DMS79 (cell line): ENCODE results near the gene STAP2.

Experiments
- DNase-seq: peaks from one replicate; lab custom pipeline; 2025; lab: John Stamatoyannopoulos, UW

STAP2 gene

DNA sequence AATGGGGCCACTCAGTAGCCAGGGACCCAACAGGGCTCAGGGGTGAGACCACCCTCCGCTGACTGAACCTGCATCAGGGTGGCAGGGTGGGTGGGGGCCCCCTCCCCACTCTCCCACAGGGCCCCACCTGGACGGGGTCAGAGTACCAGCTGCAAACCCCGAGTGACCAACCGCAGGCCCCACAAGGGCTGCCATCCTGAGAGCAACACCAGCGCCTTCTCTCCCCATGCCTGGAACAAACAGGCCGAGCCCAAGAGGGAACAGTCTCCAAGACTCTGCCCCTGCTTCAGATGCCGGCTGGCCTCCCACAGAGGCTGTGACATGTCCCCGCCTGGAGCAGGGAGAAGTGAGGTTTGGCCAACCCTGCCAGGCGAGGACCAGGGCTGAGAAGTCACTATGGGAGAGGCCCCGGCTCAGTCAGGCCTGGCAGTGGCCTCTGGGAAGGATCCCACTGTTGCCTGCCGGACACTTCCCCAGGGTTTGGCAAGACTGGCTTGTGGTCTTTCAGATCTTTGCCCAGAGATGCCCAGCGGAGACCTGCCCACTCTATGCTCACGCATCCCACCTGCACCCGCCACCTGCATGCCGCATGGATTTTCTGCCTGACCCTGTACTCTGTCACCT is 31.9 kb upstream of the STAP2 start:
- no peak for DNase-seq

DNA sequence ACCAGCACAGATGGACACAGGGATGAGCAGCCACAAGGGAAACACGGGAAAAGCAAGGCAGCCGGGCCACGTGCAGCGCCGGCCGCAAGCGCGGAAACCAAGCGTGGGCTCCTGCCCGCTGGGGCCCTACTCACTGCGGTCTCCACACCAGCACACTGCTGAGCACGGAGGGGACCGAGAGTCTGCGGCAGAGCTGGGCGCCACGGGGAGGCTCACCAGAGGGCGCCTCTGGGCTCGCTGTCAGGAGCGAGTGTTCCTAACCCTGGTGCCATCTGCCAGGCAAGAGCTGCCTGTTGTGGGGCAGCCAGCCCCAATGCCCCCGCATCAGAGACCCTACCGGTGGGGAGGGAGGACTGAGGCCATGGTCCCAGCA is 31.2 kb upstream of the STAP2 start:
- DNase-seq, result peak; percentile 18

DNA sequence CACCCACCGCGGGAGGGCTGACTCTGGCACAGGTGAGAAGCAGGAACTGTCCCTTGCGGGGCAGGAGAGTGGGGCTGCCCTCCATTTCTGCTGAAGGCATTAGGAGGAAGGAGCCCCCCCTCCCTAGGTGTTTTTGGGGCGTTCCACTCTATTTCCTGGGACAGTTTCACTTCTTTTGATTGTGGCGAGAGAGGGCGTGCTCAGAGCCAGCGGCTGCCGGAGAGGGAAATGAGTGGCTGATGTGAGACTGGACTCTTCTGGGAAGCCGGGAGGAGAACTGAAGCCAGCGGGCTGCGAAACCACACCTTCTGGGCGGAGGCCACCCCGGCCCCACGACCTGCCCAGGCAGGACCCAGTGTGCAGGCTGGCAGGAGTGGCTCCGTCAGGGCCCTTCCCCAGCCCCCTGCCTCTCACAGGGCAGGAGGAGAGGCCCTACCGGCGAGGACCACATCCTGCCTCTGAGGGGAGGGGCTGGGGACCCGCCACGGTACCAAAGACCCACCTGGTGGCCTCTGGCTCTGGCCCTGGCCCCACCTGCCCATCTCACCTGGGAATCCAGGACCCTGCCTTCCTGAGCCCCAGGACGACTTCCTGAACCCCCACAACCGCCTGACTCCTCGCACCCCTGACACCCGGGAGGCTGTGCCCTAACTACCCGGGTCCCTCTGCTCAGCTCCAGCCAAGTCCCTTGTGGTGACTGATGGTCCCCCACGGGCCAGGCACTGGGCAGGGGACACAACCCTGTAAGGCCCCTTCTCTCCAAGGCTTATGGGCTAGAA is 30.7 kb upstream of the STAP2 start:
- DNase-seq, result peak; percentile 89

- DNase-seq, result peak; percentile 27
Measured at GRCh38 chr19:4368128-4368820, 29.6 kb upstream of the STAP2 start.

GRCh38 chr19:4367781-4368127 is 29.1 kb upstream of the STAP2 start:
- no peak for DNase-seq

DNA sequence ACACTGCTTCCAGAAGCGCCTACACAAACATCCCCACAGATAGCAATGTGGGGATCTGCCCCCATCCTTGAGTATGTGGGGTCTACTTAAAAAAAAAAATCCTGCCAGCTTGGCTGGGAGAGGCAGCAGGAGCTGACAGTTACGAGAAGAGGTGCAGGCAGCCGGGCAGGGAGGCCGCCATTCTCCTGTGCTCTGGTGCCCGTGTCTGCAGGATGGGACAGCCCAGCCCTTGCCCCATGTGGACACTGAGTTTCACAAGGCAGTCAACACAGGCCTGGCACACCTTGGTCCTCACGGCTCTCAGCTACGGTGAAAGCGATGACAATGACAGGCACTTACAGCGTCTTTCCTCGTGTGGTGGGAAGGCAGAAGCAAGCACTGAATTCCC is 28.7 kb upstream of the STAP2 start:
- no peak for DNase-seq

- DNase-seq, result no peak
Measured at GRCh38 chr19:4366666-4367335, 28.2 kb upstream of the STAP2 start.

DNA sequence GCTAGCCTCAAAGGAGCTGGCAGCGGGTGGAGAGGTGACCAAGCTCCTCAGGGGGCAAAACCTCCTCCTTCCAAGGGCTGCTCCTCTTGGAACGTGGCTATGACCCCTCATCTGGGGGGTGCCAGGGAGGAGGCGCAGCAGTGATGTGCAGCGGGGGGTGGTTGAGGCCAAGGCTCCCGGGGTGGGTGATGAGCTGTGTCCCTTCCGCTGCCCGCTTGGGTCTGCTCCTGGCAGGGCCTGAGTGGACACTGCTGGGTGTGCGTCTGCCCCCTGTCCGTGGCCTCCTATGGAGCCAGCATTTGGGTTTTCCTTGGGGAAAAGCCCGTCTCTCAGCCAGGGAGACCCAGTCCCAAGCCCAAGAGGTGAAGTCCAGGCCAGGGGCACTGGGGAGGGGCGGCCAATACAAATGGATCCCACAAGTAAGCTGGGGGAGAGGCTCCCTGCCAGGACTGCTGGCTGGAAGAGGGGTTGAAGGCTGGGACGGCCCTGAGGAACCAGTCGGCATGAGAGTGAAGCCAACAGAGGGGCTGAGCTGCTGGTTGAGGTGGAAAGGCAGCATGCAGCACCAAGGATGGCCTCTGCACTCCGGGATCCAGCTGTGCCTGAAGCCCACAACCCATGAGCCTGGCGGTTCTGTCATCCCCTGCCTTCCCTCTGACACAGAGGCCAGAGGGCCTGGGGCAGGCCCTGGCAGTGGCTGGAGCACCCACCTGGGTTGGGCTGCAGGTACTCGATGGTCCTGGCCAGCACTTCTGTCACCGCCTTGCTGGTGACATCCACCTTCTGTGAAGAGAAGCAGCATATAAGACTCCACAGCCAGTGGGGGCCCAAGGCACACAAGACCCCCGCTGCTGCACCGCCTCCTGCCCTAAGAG is 27.4 kb upstream of the STAP2 start:
- DNase-seq, result no peak

GRCh38 chr19:4365341-4365740 is 26.7 kb upstream of the STAP2 start:
- DNase-seq, result no peak

GRCh38 chr19:4363571-4364304 is 25.1 kb upstream of the STAP2 start:
- DNase-seq, result no peak

DNA sequence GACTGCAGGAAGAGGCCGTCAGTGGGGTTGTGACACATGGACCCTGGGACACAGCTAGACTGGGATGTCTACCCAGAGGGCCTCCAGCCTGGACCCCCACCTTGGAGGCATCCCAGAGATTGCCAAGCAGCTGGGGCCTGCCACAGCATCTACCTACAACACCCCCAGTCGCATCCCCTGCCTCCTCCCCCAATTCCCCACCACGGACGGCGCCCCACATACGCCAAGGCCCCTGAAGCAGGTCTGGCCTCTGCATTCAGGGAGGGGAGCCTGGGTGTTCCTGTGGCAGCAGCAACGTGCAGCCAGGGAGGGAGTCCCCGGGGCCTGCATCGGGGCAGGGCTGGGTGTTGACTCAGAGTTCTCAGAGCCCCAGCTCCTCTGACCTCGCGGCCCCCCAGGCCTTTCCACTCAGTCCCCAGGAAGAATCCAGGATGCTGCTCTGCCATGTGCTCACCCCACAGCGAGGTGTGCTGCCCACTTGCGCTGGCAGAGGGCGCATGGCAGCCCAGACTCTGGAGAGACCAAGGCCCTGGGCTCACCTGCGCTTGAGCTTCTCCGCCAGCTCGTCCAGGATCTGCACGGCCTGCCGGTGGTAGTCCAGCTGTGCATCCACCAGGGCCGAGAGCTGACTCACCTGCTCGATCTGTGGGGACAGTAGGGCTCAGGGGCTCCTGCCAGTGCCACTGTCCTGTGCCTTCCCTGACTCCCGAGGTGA is 24.4 kb upstream of the STAP2 start:
- DNase-seq, result no peak

- no peak for DNase-seq
Measured at GRCh38 chr19:4362101-4362828, 23.6 kb upstream of the STAP2 start.

DNA sequence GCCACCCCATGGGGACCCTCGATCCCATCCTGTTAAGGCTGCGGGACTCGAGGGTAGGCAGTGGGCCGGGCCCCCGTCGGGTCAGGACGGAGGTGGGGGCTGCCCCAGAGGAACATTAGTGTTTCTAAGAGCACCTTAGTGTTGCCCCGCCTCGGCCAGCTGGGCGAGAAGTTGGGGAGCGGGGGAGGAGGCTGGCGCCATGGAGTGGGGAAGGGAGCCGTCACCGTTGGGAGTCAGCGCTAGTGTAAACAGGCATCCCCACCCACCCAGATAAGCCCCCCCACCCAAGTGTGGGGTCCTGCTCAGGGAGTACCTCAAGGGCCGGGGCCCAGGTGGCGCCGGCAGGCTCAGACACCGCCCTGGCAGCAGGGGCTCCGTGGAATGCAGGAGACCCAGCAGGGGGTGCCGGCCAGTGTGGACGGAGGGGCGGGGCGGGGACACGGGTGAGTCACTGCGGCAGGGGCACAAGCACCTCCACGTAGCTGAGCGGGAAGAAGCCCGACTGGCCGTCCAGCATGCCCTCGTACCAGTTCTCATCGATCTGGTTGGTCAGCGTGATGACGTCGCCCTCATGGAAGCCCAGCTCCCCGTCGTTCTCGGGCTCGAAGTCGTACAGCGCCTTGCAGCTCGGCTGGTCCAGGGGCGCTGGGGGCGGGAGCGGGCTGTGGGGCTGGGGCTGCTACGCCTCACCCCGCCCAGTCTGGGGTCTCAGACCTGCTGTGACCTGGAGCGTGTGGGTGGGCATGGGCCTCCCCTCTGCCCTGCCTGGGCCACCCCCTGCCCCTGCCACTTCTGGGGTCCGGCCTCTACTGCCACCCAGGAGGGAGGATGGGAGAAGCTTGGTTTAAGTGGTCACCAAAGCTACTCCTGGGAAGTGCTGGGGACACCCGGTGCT is 22.8 kb upstream of the STAP2 start:
- no peak for DNase-seq

DNA sequence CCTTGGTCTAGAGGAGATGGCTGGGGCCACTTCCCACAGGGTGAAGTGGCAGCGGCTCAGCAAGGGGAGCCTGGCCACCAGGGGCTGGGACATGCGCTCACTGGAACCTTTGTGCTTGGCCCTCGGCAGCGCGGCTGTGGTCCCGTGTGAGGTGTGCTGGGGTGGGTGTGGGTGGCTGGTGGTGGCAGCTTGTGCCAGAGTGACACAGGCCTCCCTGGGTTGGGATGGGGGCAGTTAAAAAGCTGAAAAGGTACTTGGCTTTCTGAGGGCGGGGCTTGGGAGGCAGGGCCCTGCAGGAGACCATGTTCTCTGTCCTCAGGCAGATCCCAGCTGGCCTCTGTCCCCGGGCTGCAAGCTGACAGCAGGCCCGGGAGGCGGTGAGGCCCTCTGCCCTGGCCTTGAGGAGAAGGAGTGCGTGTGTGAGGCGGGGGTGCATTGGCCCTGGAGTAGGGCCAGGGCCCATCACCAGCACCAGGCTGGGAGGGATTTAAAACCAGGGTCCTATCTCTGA is 22.1 kb upstream of the STAP2 start:
- no peak for DNase-seq

GRCh38 chr19:4360081-4360569 is 21.5 kb upstream of the STAP2 start:
- DNase-seq, result no peak

DNA sequence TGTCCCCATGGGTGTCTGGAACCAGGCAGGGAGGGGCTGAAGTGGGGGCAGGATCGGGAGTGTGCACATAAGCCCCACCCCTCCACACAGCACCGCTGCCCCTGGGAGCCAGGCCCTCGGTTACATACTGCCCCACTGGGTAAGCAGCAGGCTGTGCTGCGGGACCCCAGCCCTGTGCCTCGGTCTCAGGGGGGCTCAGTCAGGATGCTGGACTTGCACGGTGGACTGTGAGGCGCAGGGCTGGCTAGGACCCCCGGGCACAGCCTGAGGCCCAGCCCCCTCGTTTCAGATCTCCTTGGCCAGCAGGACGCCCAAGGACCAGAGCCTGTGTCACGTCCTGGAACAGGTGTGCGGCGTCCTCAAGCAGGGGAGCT is 21.0 kb upstream of the STAP2 start:
- DNase-seq, result no peak

GRCh38 chr19:4358709-4359626 is 20.3 kb upstream of the STAP2 start:
- no peak for DNase-seq
